ENCODE data around the gene DRAM2. TPM values are rescaled to one million over a fixed set of nuclear protein-coding genes. Genes with fewer than 3 reads are reported as not detected.

DRAM2 gene
- total and polyA plus RNA-seq, 2 donors (not counting 1 experiment from before 2014, with no cell fraction given): 75.8 to 107 TPM

- H3K27me3 ChIP-seq (ENCODE audit: control insufficient read depth, insufficient read depth, low read length): no peaks in the 10 kb centered on the region
- no peaks in the 10 kb centered on the region for H4K20me1 ChIP-seq (ENCODE audit: control insufficient read depth, extremely low read depth, insufficient read depth, low read length)
- no peaks in the 10 kb centered on the region for H3K4me1 ChIP-seq (ENCODE audit: control insufficient read depth, extremely low read depth, insufficient read depth, low read length)
- no peak overlapping the region for H3K4me2 ChIP-seq (ENCODE audit: extremely low read depth, insufficient read depth, low read length)
- H3K36me3 ChIP-seq (ENCODE audit: control insufficient read depth, insufficient read depth, low read length): peaks cover 4% of the 10 kb centered on the region
- DNase-seq (ENCODE audit: low read depth in 2 of 2): no peak
- H3K27ac ChIP-seq (ENCODE audit: insufficient read depth, low read length): no peak overlapping the region
- no peak overlapping the region for H3K9ac ChIP-seq (ENCODE audit: insufficient read depth, low read length)
- H3K4me3 ChIP-seq (replicated peaks in 1 of 4; ENCODE audit: control extremely low read depth in 1 of 4, insufficient read depth in 1 of 4, low read depth in 3 of 4, low read length in 4 of 4): no peak overlapping the region
- peaks cover 2% of the 10 kb centered on the region for H3K79me2 ChIP-seq (ENCODE audit: control insufficient read depth, insufficient read depth, low read length)
- no peaks in the 10 kb centered on the region for H3K9me3 ChIP-seq (ENCODE audit: control insufficient read depth, insufficient read depth, low read depth, low read length)
- no peak overlapping the region for H2AFZ ChIP-seq (ENCODE audit: low read length)
- TF ChIP-seq CTCF (conservative IDR thresholded peaks at IDR 0.05 in 1 of 2, IDR thresholded peaks at IDR 0.05 in 1 of 2; ENCODE audit: low read depth in 1 of 2, low read length in 2 of 2) (no peak), EZH2 (IDR thresholded peaks at IDR 0.05; ENCODE audit: low read length, missing control alignments) (no peak)
Observed at GRCh38 chr1:111133866-111134265, 6.0 kb downstream of the DRAM2 start.

- Histone ChIP-seq H3K4me1 (ENCODE audit: control insufficient read depth, extremely low read depth, insufficient read depth, low read length) (no peaks in the 10 kb centered on the region), H3K4me3 (replicated peaks in 1 of 4; ENCODE audit: control extremely low read depth in 1 of 4, insufficient read depth in 1 of 4, low read depth in 3 of 4, low read length in 4 of 4) (no peak overlapping the region), H3K9ac (ENCODE audit: insufficient read depth, low read length) (no peak overlapping the region), H4K20me1 (ENCODE audit: control insufficient read depth, extremely low read depth, insufficient read depth, low read length) (no peaks in the 10 kb centered on the region), H3K79me2 (ENCODE audit: control insufficient read depth, insufficient read depth, low read length) (no peaks in the 10 kb centered on the region), H3K4me2 (ENCODE audit: extremely low read depth, insufficient read depth, low read length) (no peak overlapping the region), H2AFZ (ENCODE audit: low read length) (no peak overlapping the region), H3K36me3 (ENCODE audit: control insufficient read depth, insufficient read depth, low read length) (peaks cover 4% of the 10 kb centered on the region), H3K27me3 (ENCODE audit: control insufficient read depth, insufficient read depth, low read length) (no peaks in the 10 kb centered on the region), H3K9me3 (ENCODE audit: control insufficient read depth, insufficient read depth, low read depth, low read length) (no peaks in the 10 kb centered on the region), H3K27ac (ENCODE audit: insufficient read depth, low read length) (no peak overlapping the region)
- DNase-seq (ENCODE audit: low read depth in 2 of 2): no peak
- no peak for TF ChIP-seq CTCF (conservative IDR thresholded peaks at IDR 0.05 in 1 of 2, IDR thresholded peaks at IDR 0.05 in 1 of 2; ENCODE audit: low read depth in 1 of 2, low read length in 2 of 2)
- TF ChIP-seq EZH2 (IDR thresholded peaks at IDR 0.05; ENCODE audit: low read length, missing control alignments): no peak
Observed at GRCh38 chr1:111131693-111132092, 8.2 kb downstream of the DRAM2 start.

GRCh38 chr1:111129376-111129775, 10.5 kb downstream of the DRAM2 start:
- Histone ChIP-seq H3K4me2 (ENCODE audit: extremely low read depth, insufficient read depth, low read length) (no peak overlapping the region), H3K36me3 (ENCODE audit: control insufficient read depth, insufficient read depth, low read length) (peaks cover 2% of the 10 kb centered on the region), H3K4me1 (ENCODE audit: control insufficient read depth, extremely low read depth, insufficient read depth, low read length) (no peaks in the 10 kb centered on the region), H3K9me3 (ENCODE audit: control insufficient read depth, insufficient read depth, low read depth, low read length) (no peaks in the 10 kb centered on the region), H3K27ac (ENCODE audit: insufficient read depth, low read length) (no peak overlapping the region), H2AFZ (ENCODE audit: low read length) (no peak overlapping the region), H3K4me3 (replicated peaks in 1 of 4; ENCODE audit: control extremely low read depth in 1 of 4, insufficient read depth in 1 of 4, low read depth in 3 of 4, low read length in 4 of 4) (no peak overlapping the region), H3K79me2 (ENCODE audit: control insufficient read depth, insufficient read depth, low read length) (no peaks in the 10 kb centered on the region), H3K27me3 (ENCODE audit: control insufficient read depth, insufficient read depth, low read length) (no peaks in the 10 kb centered on the region), H3K9ac (ENCODE audit: insufficient read depth, low read length) (no peak overlapping the region), H4K20me1 (ENCODE audit: control insufficient read depth, extremely low read depth, insufficient read depth, low read length) (no peaks in the 10 kb centered on the region)
- no peak for TF ChIP-seq CTCF (conservative IDR thresholded peaks at IDR 0.05 in 1 of 2, IDR thresholded peaks at IDR 0.05 in 1 of 2; ENCODE audit: low read depth in 1 of 2, low read length in 2 of 2)
- no peak for TF ChIP-seq EZH2 (IDR thresholded peaks at IDR 0.05; ENCODE audit: low read length, missing control alignments)
- no peak for DNase-seq (ENCODE audit: low read depth in 2 of 2)

All from fibroblast of lung (primary cell).